BE2C (cell line): ENCODE measurements around the gene ADAMTS15.

Experiments used
- DNase-seq: peaks from one replicate; pipeline ENCODE4 v3.0.0-alpha.2; 2020
- H3K27me3 ChIP-seq: fragments of 250-450 bp; sonication (Bioruptor Pico); 2 replicates; pipeline ENCODE4 v1.5.1; 2020; ENCODE audit warnings: mild to moderate bottlenecking
- H3K36me3 ChIP-seq: fragments of 250-450 bp; sonication (Bioruptor Pico); 2 replicates; pipeline ENCODE4 v1.5.1; 2020; ENCODE audit warnings: mild to moderate bottlenecking
- H3K4me1 ChIP-seq: fragments of 250-450 bp; sonication (Bioruptor Pico); 2 replicates; pipeline ENCODE4 v1.5.1; 2020
- H3K4me3 ChIP-seq: 2 replicates; pipeline ENCODE4 v1.5.1; 2011; ENCODE audit warnings: low read depth, low read length
- H3K9me3 ChIP-seq: fragments of 250-450 bp; sonication (Bioruptor Pico); 2 replicates; pipeline ENCODE4 v1.5.1; 2020
- TF ChIP-seq, protein P1 (sequence below): IDR thresholded peaks from 2 replicates; pipeline ENCODE4 v1.5.1; 2012; ENCODE audit warnings: mild to moderate bottlenecking, low read depth, low read length

Gene ADAMTS15

GRCh38 chr11:130426223-130426836, 22.1 kb upstream of the ADAMTS15 start:
- no peaks in the 10 kb centered on the region for H3K9me3 ChIP-seq
- no peaks in the 10 kb centered on the region for H3K4me1 ChIP-seq
- TF ChIP-seq, protein P1, sequence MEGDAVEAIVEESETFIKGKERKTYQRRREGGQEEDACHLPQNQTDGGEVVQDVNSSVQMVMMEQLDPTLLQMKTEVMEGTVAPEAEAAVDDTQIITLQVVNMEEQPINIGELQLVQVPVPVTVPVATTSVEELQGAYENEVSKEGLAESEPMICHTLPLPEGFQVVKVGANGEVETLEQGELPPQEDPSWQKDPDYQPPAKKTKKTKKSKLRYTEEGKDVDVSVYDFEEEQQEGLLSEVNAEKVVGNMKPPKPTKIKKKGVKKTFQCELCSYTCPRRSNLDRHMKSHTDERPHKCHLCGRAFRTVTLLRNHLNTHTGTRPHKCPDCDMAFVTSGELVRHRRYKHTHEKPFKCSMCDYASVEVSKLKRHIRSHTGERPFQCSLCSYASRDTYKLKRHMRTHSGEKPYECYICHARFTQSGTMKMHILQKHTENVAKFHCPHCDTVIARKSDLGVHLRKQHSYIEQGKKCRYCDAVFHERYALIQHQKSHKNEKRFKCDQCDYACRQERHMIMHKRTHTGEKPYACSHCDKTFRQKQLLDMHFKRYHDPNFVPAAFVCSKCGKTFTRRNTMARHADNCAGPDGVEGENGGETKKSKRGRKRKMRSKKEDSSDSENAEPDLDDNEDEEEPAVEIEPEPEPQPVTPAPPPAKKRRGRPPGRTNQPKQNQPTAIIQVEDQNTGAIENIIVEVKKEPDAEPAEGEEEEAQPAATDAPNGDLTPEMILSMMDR, result no peak
- no peak for DNase-seq
- H3K4me3 ChIP-seq, result no peak overlapping the region
- H3K27me3 ChIP-seq, result peaks cover 88% of the 10 kb centered on the region
- H3K36me3 ChIP-seq, result no peaks in the 10 kb centered on the region

- H3K4me1 ChIP-seq, result no peaks in the 10 kb centered on the region
- no peak overlapping the region for H3K4me3 ChIP-seq
- peaks cover 88% of the 10 kb centered on the region for H3K27me3 ChIP-seq
- TF ChIP-seq, protein P1, result no peak
- H3K36me3 ChIP-seq, result no peaks in the 10 kb centered on the region
- no peaks in the 10 kb centered on the region for H3K9me3 ChIP-seq
- DNase-seq, result no peak
These were observed 21.6 kb upstream of the ADAMTS15 start for GRCh38 chr11:130426837-130427341.

DNA sequence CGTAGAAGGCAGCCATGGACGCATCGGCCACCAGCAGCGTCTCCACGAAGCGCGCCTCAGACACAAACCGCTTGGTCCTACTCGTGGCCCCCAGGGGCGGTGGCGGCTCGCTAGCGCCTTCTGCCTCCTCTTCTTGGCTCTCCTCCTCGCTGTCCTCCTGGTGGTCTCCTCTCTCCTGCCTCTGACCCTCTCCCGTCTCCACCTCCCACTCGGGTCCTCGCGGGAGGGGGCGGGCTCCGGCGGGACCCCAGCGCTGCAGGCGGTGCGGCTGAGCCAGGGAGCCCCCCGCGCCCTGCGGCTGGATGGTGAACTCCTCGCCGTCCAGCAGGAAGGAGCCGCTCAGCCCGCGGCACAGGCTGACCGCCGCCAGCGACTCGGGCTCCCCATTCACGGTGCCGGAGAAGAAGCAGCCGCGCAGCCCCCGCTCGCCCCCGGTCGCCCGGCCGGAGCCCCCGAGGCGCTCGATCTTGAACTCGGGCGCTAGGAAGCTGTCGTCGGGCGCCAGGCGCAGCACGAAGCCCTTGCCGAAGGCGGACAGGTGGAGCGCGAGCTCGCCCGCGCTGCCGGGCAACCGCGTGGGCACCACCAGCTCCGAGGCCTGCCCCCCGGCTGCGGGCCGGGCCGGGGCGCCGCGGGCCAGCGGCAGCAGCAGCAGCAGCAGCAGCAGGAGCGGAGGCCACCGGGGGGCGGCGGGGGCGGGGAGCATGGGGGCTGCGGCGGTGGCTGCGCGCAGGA, 20.7 kb upstream of the ADAMTS15 start:
- Histone ChIP-seq H3K27me3 (peaks cover 86% of the 10 kb centered on the region), H3K9me3 (no peaks in the 10 kb centered on the region), H3K4me3 (no peak overlapping the region), H3K36me3 (no peaks in the 10 kb centered on the region), H3K4me1 (no peaks in the 10 kb centered on the region)
- TF ChIP-seq, protein P1, result no peak
- no peak for DNase-seq

- no peak for DNase-seq
- peaks cover 78% of the 10 kb centered on the region for H3K27me3 ChIP-seq
- no peak within 1 kb of the TSS for H3K4me3 ChIP-seq
- H3K9me3 ChIP-seq, result no peaks in the 10 kb centered on the region
- TF ChIP-seq, protein P1, result no peak
- H3K36me3 ChIP-seq, result no peaks in the 10 kb centered on the region
- no peaks in the 10 kb centered on the region for H3K4me1 ChIP-seq
These were observed 19.9 kb upstream of the ADAMTS15 start, which contains the start of gene ADAMTS8 for GRCh38 chr11:130428316-130429119. Gene ADAMTS8, minus strand, starts transcription at chr11:130428609. Its CDS starts 323 bp downstream, at chr11:130428286.

DNA sequence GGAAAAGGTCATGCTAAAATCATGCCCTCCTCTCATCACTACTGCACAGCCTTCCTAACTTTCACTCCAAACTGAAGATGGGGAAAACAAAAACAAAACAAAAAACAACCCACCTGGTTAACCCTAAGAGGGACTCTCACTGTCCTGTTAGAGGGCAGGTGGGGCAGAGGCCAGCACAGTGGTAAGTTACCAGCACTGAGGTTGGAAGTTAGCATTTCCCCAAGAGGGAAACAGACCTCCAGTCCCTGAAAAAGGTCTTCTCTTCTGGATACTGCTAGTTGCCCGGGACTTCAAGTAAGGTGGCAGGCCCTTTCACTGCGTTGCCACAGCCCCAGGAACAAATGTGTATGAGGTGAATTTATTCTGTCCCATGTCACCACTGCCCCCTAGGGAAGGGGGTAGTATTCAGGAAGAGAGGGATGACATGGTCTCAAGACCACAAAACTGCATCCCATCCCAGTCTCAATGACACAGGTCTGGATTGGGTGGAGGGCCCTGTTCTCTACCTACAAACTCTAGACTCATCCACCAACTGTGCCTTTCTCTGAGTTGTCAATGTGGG, 19.2 kb upstream of the ADAMTS15 start:
- H3K36me3 ChIP-seq, result no peaks in the 10 kb centered on the region
- H3K4me1 ChIP-seq, result no peaks in the 10 kb centered on the region
- no peak overlapping the region for H3K4me3 ChIP-seq
- no peaks in the 10 kb centered on the region for H3K9me3 ChIP-seq
- no peak for DNase-seq
- TF ChIP-seq, protein P1, result no peak
- H3K27me3 ChIP-seq, result peaks cover 71% of the 10 kb centered on the region
